ENCODE results near the gene GUCD1. TPM values are rescaled to one million over a fixed set of nuclear protein-coding genes. Genes with fewer than 3 reads are reported as not detected.

GUCD1 gene
- total RNA-seq, 1 experiment from 2014 or later = 48.7 TPM

DNA sequence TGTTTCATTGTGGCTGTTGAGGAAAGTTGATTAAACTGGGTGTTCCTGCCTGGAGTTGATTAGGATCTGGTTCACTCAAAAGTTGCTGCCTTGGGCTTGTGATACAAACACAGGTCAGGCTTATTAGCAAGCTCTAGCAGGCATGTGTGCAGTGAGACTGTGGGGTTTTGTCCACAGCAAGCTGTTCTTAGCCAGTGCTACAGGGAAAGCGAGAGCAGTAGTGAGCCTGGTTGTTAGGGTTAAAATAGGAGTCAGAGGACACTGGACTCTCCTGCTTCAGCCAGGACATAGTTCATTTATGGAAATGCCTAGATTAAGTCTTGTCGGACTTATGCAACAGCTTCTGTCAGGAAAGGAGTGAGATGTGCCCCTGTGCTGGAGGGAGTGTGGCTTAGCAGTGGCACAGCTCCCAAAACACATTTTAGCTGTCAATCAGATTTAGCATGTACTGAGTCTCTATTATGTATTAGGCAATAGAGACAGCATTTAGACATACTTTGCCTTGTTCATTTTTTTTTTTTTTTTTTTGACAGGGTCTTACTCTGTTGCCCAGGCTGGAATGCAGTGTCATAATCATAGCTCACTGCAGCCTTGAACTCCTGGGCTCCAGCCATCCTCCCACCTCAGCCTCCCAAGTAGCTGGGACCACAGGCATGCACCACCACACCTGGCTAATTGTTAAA, 9.6 kb upstream of the GUCD1 start (continued):
- TF ChIP-seq, protein P1, sequence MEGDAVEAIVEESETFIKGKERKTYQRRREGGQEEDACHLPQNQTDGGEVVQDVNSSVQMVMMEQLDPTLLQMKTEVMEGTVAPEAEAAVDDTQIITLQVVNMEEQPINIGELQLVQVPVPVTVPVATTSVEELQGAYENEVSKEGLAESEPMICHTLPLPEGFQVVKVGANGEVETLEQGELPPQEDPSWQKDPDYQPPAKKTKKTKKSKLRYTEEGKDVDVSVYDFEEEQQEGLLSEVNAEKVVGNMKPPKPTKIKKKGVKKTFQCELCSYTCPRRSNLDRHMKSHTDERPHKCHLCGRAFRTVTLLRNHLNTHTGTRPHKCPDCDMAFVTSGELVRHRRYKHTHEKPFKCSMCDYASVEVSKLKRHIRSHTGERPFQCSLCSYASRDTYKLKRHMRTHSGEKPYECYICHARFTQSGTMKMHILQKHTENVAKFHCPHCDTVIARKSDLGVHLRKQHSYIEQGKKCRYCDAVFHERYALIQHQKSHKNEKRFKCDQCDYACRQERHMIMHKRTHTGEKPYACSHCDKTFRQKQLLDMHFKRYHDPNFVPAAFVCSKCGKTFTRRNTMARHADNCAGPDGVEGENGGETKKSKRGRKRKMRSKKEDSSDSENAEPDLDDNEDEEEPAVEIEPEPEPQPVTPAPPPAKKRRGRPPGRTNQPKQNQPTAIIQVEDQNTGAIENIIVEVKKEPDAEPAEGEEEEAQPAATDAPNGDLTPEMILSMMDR (IDR thresholded peaks at IDR 0.05 in 2 of 3, conservative IDR thresholded peaks at IDR 0.05 in 1 of 3; ENCODE audit: borderline replicate concordance in 1 of 3, insufficient read depth in 1 of 3, low read depth in 2 of 3, low read length in 2 of 3) = no peak
- TF ChIP-seq ELF1 (IDR thresholded peaks at IDR 0.05; ENCODE audit: borderline replicate concordance, low read depth) (no peak), SRF (IDR thresholded peaks at IDR 0.05; ENCODE audit: low read depth) (no peak), POLR2AphosphoS5 (IDR thresholded peaks at IDR 0.05; ENCODE audit: low read depth, low read length) (no peak)
- TF ChIP-seq, protein P2, sequence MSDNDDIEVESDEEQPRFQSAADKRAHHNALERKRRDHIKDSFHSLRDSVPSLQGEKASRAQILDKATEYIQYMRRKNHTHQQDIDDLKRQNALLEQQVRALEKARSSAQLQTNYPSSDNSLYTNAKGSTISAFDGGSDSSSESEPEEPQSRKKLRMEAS (IDR thresholded peaks at IDR 0.05) = no peak
- TF ChIP-seq, protein P3, sequence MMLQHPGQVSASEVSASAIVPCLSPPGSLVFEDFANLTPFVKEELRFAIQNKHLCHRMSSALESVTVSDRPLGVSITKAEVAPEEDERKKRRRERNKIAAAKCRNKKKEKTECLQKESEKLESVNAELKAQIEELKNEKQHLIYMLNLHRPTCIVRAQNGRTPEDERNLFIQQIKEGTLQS (IDR thresholded peaks at IDR 0.05) = no peak

DNA sequence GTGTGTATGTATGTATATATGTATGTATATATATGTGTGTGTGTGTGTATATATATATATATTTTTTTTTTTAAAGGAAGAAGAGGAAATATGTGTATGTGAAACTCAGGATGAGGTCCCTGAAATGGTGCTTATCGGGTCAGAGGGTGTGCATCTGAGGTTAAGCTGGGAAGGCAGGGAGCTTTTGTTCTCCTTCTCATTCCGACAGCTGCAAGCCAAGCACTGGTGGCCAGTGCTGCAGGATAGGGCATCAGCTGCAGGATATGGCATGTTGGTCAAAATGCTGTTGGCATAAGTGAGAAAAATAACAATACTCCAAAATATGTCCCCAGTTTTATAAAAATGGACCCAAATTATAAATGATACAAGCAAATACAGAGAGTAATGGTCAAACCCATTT, 8.3 kb upstream of the GUCD1 start:
- Histone ChIP-seq H2AFZ (ENCODE audit: low read depth, low read length, poor library complexity, severe bottlenecking) (no peak overlapping the region), H3K9me2 (ENCODE audit: insufficient read depth) (no peaks in the 10 kb centered on the region), H3K9me3 (ENCODE audit: control insufficient read depth in 1 of 2, insufficient read depth in 1 of 2, low read depth in 1 of 2, low read length in 2 of 2) (no peaks in the 10 kb centered on the region), H3K79me2 (ENCODE audit: insufficient read depth, low read length) (peaks cover 99% of the 10 kb centered on the region), H4K20me1 (ENCODE audit: insufficient read depth) (peaks cover 12% of the 10 kb centered on the region; the same call in 1 of the 2 replicates), H3K27ac (ENCODE audit: low read depth, low read length) (no peak overlapping the region), H3K4me3 (replicated peaks in 1 of 2; ENCODE audit: low read depth in 1 of 2, low read length in 2 of 2) (no peak overlapping the region), H3K27me3 (ENCODE audit: insufficient read depth, low read length) (no peaks in the 10 kb centered on the region), H3K36me3 (ENCODE audit: control insufficient read depth in 1 of 2, insufficient read depth in 2 of 2, low read length in 2 of 2) (peaks cover 32 to 36% of the 10 kb centered on the region in 2 experiments), H3K4me2 (ENCODE audit: low read length) (no peak overlapping the region), H3K4me1 (ENCODE audit: control insufficient read depth in 1 of 2, insufficient read depth in 2 of 2, low read length in 2 of 2) (no peaks in the 10 kb centered on the region), H3K9ac (ENCODE audit: low read length) (no peak overlapping the region)
- intact Hi-C loops (cut with micrococcal nuclease) = no loop called here
- CTCF ChIA-PET = no interaction called here
- ATAC-seq (no peak), DNase-seq (ENCODE audit: low read depth, low spot score) (no peak)
- RAD21 ChIA-PET (ENCODE audit: low non-redundant PET in 1 of 2, low total read pairs in 2 of 2, uncharacterized antibody in 2 of 2, unreplicated experiment in 2 of 2) = no interaction called here
- BruUV-seq (replicated peaks) = no TSS peak
- TF ChIP-seq EGR1 (IDR thresholded peaks at IDR 0.05; ENCODE audit: low read depth) (no peak), SRF (IDR thresholded peaks at IDR 0.05; ENCODE audit: low read depth) (no peak), RAD21 (IDR thresholded peaks at IDR 0.05; ENCODE audit: low read depth) (no peak), ZFX (IDR thresholded peaks at IDR 0.05) (no peak), SP1 (IDR thresholded peaks at IDR 0.05; ENCODE audit: low read depth) (no peak), ELF1 (IDR thresholded peaks at IDR 0.05; ENCODE audit: borderline replicate concordance, low read depth) (no peak), TCF7L2 (IDR thresholded peaks at IDR 0.05; ENCODE audit: borderline replicate concordance, extremely low read depth, insufficient read depth, insufficient read length) (no peak), YY1 (IDR thresholded peaks at IDR 0.05; ENCODE audit: extremely low read depth, insufficient replicate concordance, low read depth, low read length) (no peak), ZNF274 (IDR thresholded peaks at IDR 0.05; ENCODE audit: low read depth, low read length) (no peak)
- TF ChIP-seq, protein P3 (IDR thresholded peaks at IDR 0.05) = no peak
- TF ChIP-seq, protein P1 (IDR thresholded peaks at IDR 0.05 in 2 of 3, conservative IDR thresholded peaks at IDR 0.05 in 1 of 3; ENCODE audit: borderline replicate concordance in 1 of 3, insufficient read depth in 1 of 3, low read depth in 2 of 3, low read length in 2 of 3) = no peak
- TF ChIP-seq, protein P2 (IDR thresholded peaks at IDR 0.05) = no peak
- POLR2A ChIA-PET = no interaction called here
